H9 (cell line): ENCODE data around the gene CYGB. TPM values are rescaled to one million over a fixed set of nuclear protein-coding genes. Genes with fewer than 3 reads are reported as not detected.

Experiments
- DNase-seq: peaks from one replicate; pipeline ENCODE4 v3.0.0-alpha.2; 2017
- H2AFZ ChIP-seq: one replicate; pipeline ENCODE4 v1.6.1; 2013; ENCODE audit warnings: mild to moderate bottlenecking, low read length, control low read depth, moderate library complexity
- H2AK5ac ChIP-seq: 2 replicates; pipeline ENCODE4 v1.6.1; 2013; ENCODE audit warnings: low read length, control low read depth, mixed read lengths; ENCODE audit not compliant: insufficient read length
- H2BK120ac ChIP-seq: one replicate; pipeline ENCODE4 v1.6.1; 2013; ENCODE audit warnings: low read depth, mild to moderate bottlenecking, low read length, control low read depth, inconsistent platforms; ENCODE audit not compliant: poor library complexity, severe bottlenecking
- H2BK12ac ChIP-seq: 2 replicates; pipeline ENCODE4 v1.6.1; 2013; ENCODE audit warnings: low read length, control low read depth, mixed read lengths, low read depth; ENCODE audit not compliant: insufficient read length
- H2BK15ac ChIP-seq: 2 replicates; pipeline ENCODE4 v1.6.1; 2013; ENCODE audit warnings: low read depth, low read length, control low read depth
- H2BK20ac ChIP-seq: one replicate; pipeline ENCODE4 v1.6.1; 2013; ENCODE audit warnings: low read depth, mild to moderate bottlenecking, low read length, control low read depth, inconsistent platforms; ENCODE audit not compliant: poor library complexity, severe bottlenecking
- H2BK5ac ChIP-seq: 2 replicates; pipeline ENCODE4 v1.6.1; 2013; ENCODE audit warnings: low read length, control low read depth, mixed read lengths; ENCODE audit not compliant: insufficient read length
- H3K14ac ChIP-seq: 2 replicates; pipeline ENCODE4 v1.6.1; 2013; ENCODE audit warnings: low read length, control low read depth; ENCODE audit not compliant: insufficient read depth
- H3K18ac ChIP-seq: 2 replicates; pipeline ENCODE4 v1.6.1; 2013; ENCODE audit warnings: low read depth, mild to moderate bottlenecking, mixed read lengths, low read length, control low read depth; ENCODE audit not compliant: insufficient read length
- H3K23ac ChIP-seq: 2 replicates; pipeline ENCODE4 v1.6.1; 2013; ENCODE audit warnings: low read length, control low read depth, mixed read lengths, low read depth; ENCODE audit not compliant: insufficient read length
- H3K23me2 ChIP-seq: 2 replicates; pipeline ENCODE4 v1.6.1; 2013; ENCODE audit warnings: low read depth, mild to moderate bottlenecking, mixed read lengths, low read length, control low read depth; ENCODE audit not compliant: insufficient read length, poor library complexity, severe bottlenecking
- H3K27ac ChIP-seq: 2 replicates; pipeline ENCODE4 v1.5.1; 2013; ENCODE audit warnings: low read length, control low read depth, mixed read lengths, low read depth; ENCODE audit not compliant: insufficient read length
- H3K27me3 ChIP-seq: 2 replicates; pipeline ENCODE4 v1.6.1; 2013; ENCODE audit warnings: low read length, control low read depth, inconsistent platforms; ENCODE audit not compliant: insufficient read depth
- H3K4ac ChIP-seq: 2 replicates; pipeline ENCODE4 v1.6.1; 2013; ENCODE audit warnings: low read depth, mild to moderate bottlenecking, control low read depth, inconsistent platforms, low read length, moderate library complexity
- H3K4me1 ChIP-seq: 2 replicates; pipeline ENCODE4 v1.6.1; 2013; ENCODE audit warnings: low read length, control low read depth, inconsistent platforms; ENCODE audit not compliant: insufficient read depth
- H3K4me2 ChIP-seq: 2 replicates; pipeline ENCODE4 v1.6.1; 2013; ENCODE audit warnings: low read length, control low read depth, mixed read lengths; ENCODE audit not compliant: insufficient read length, insufficient read depth
- H3K56ac ChIP-seq: 2 replicates; pipeline ENCODE4 v1.6.1; 2013; ENCODE audit warnings: low read depth, mild to moderate bottlenecking, mixed read lengths, low read length, control low read depth; ENCODE audit not compliant: insufficient read length
- H3K79me1 ChIP-seq: 2 replicates; pipeline ENCODE4 v1.6.1; 2013; ENCODE audit warnings: low read depth, mild to moderate bottlenecking, moderate library complexity, low read length, control low read depth, inconsistent platforms; ENCODE audit not compliant: insufficient read depth, poor library complexity, severe bottlenecking
- H3K79me2 ChIP-seq: 2 replicates; pipeline ENCODE4 v1.6.1; 2013; ENCODE audit warnings: low read length, control low read depth, inconsistent platforms; ENCODE audit not compliant: insufficient read depth
- H3K9ac ChIP-seq: 2 replicates; pipeline ENCODE4 v1.6.1; 2013; ENCODE audit warnings: low read length, control low read depth, mixed read lengths; ENCODE audit not compliant: insufficient read length; ENCODE audit errors: extremely low read depth
- H3K9me3 ChIP-seq: one replicate; pipeline ENCODE4 v1.6.1; 2013; ENCODE audit warnings: low read depth, low read length, inconsistent platforms; ENCODE audit not compliant: control insufficient read depth
- H3T11ph ChIP-seq: one replicate; pipeline ENCODE4 v1.6.1; 2013; ENCODE audit warnings: mild to moderate bottlenecking, low read length, control low read depth, inconsistent platforms
- H4K20me1 ChIP-seq: one replicate; pipeline ENCODE4 v1.6.1; 2013; ENCODE audit not compliant: control insufficient read depth, insufficient read length, insufficient read depth
- H4K5ac ChIP-seq: 2 replicates; pipeline ENCODE4 v1.6.1; 2013; ENCODE audit warnings: low read depth, mild to moderate bottlenecking, mixed read lengths, low read length, control low read depth; ENCODE audit not compliant: insufficient read length
- H4K8ac ChIP-seq: replicated peaks from 2 replicates; pipeline ENCODE4 v1.6.1; 2013; ENCODE audit warnings: low read length, control low read depth, mixed read lengths, low read depth; ENCODE audit not compliant: insufficient read length
- H4K91ac ChIP-seq: 2 replicates; pipeline ENCODE4 v1.6.1; 2013; ENCODE audit warnings: low read depth, mild to moderate bottlenecking, moderate library complexity, mixed read lengths, low read length, control low read depth; ENCODE audit not compliant: insufficient read length
- H3K27ac Mint-ChIP-seq, 3 experiments: 2 replicates in 2 of 3; 3 replicates in 1 of 3; pipeline ENCODE4 v1.8.0; 2020 to 2021; ENCODE audit warnings: mixed read lengths in 3 of 3, mild to moderate bottlenecking in 1 of 3, moderate library complexity in 1 of 3
- H3K27me3 Mint-ChIP-seq: 2 replicates; pipeline ENCODE4 v1.8.0; 2021; ENCODE audit warnings: low read depth, mild to moderate bottlenecking, moderate library complexity, mixed read lengths
- H3K36me3 Mint-ChIP-seq, 3 experiments: 2 replicates in 2 of 3; 3 replicates in 1 of 3; pipeline ENCODE4 v1.8.0; 2020 to 2021; ENCODE audit warnings: low read depth in 3 of 3, mixed read lengths in 3 of 3; ENCODE audit not compliant: insufficient read depth in 1 of 3
- H3K4me1 Mint-ChIP-seq, 2 experiments: 2 replicates each; pipeline ENCODE4 v1.8.0; 2020; ENCODE audit warnings: mixed read lengths in 2 of 2
- H3K4me3 Mint-ChIP-seq, 2 experiments: 2 replicates in 1 of 2; 3 replicates in 1 of 2; pipeline ENCODE4 v1.8.0; 2020 to 2021; ENCODE audit warnings: mild to moderate bottlenecking in 2 of 2, mixed read lengths in 2 of 2, moderate library complexity in 1 of 2
- H3K9me3 Mint-ChIP-seq, 2 experiments: 2 replicates in 1 of 2; 3 replicates in 1 of 2; pipeline ENCODE4 v1.8.0; 2020; ENCODE audit warnings: mild to moderate bottlenecking in 2 of 2, mixed read lengths in 2 of 2, moderate library complexity in 1 of 2
- CTCF ChIP-seq: fragments of 200-600 bp; sonication (generic); conservative IDR thresholded peaks from 3 replicates; pipeline ENCODE4 v1.8.0; 2021; ENCODE audit warnings: antibody characterized with exemption, mild to moderate bottlenecking
- WGBS: extraction: QIAGEN DNeasy Blood & Tissue Kit; methylation state at CpG from one replicate; pipeline ENCODE4 v1.1.7; 2013; ENCODE audit warnings: missing lambda C conversion rate, low lambda C conversion rate, mixed read lengths; ENCODE audit not compliant: insufficient read length; ENCODE audit errors: extremely low coverage; 5-methylcytosine and 5-hydroxymethylcytosine counted together
- total RNA-seq: library from RNA; stranded (reverse); gene quantifications from 2 replicates; pipeline ENCODE4 v1.2.1, GENCODE V29; 2021

Gene CYGB
- total RNA-seq, 1 experiment from 2014 or later: 2.4 TPM

DNA sequence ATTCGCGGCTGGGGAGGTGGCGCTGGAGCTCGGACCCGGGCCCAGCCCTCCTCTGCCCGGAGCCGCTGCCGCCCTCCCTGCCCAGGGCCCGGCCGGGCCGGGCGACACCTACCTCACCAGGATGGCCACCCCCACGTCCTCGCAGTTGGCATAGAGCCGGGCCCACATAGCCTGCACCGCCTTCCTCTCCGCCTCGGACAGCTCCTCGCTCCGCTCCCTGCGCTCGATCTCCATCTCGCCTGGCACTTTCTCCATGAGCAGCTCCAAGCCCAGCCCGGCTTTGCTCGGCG lies 276 bp downstream of the CYGB start:
- Histone ChIP-seq H4K8ac (no peak overlapping the region), H3K9me3 (no peaks in the 10 kb centered on the region), H3K56ac (no peak overlapping the region), H3K9ac (no peak overlapping the region), H2BK5ac (no peak overlapping the region), H2BK15ac (no peak overlapping the region), H3K27me3 (peaks cover 20% of the 10 kb centered on the region; the same call in 1 of the 2 replicates), H3K23ac (no peak overlapping the region), H4K91ac (no peak overlapping the region), H2BK20ac (no peak overlapping the region), H3K23me2 (peaks cover 11% of the 10 kb centered on the region), H4K20me1 (peaks cover 4% of the 10 kb centered on the region), H3K79me1 (no peaks in the 10 kb centered on the region), H2AFZ (no peak overlapping the region), H2AK5ac (no peak overlapping the region), H3K4me1 (peaks cover 2% of the 10 kb centered on the region; the same call in 1 of the 2 replicates), H3T11ph (no peak overlapping the region), H3K18ac (no peak overlapping the region), H3K79me2 (no peaks in the 10 kb centered on the region), H3K14ac (peak overlapping the region; percentile 53; the same call in 1 of the 2 replicates), H3K27ac (no peak overlapping the region), H3K4me2 (peak overlapping the region; percentile 70), H4K5ac (no peak overlapping the region), H2BK12ac (no peak overlapping the region), H2BK120ac (no peak overlapping the region), H3K4ac (no peak overlapping the region)
- no peaks in the 10 kb centered on the region for H3K36me3 Mint-ChIP-seq
- H3K27ac Mint-ChIP-seq: no peak overlapping the region
- peaks cover 19 to 35% of the 10 kb centered on the region in 2 experiments for H3K4me1 Mint-ChIP-seq
- H3K4me3 Mint-ChIP-seq: peak overlapping the region; percentile 67 to 79
- DNase-seq: peak; percentile 69
- peaks cover 65% of the 10 kb centered on the region for H3K27me3 Mint-ChIP-seq
- no CpG with 5 or more reads among the region's 26 CpGs for WGBS
- H3K9me3 Mint-ChIP-seq: no peaks in the 10 kb centered on the region
- no peak for TF ChIP-seq CTCF
